Transverse colon (tissue), 4 donors: ENCODE measurements around the gene TRABD2B. TPM values are rescaled to one million over a fixed set of nuclear protein-coding genes. Genes with fewer than 3 reads are reported as not detected.

ENCODE experiments used
- DNase-seq: peaks from one replicate; pipeline ENCODE4 v3.0.0-alpha.2; 2019
- H3K27ac ChIP-seq, 4 donors: fragments of 200-600 bp; sonication (generic); 2 replicates each; pipeline ENCODE4 v1.5.1; 2016 to 2018; ENCODE audit warnings: inconsistent platforms in 4 of 4
- H3K27me3 ChIP-seq: fragments of 200-600 bp; sonication (generic); 2 replicates; pipeline ENCODE4 v1.5.1; 2017; ENCODE audit warnings: inconsistent platforms
- H3K36me3 ChIP-seq, 4 donors: fragments of 200-600 bp; sonication (generic); 2 replicates each; pipeline ENCODE4 v1.5.1; 2017 to 2019; ENCODE audit warnings: inconsistent platforms in 4 of 4
- H3K4me1 ChIP-seq, 4 donors: fragments of 200-600 bp; sonication (generic); 2 replicates each; pipeline ENCODE4 v1.5.1; 2017 to 2020; ENCODE audit warnings: inconsistent platforms in 4 of 4
- H3K4me3 ChIP-seq, 4 donors: fragments of 200-600 bp; sonication (generic); 1 replicate in 1 of 4; 2 replicates in 3 of 4; pipeline versions ENCODE4 v1.5.1 to v1.6.1; 2017 to 2019; ENCODE audit warnings: inconsistent platforms in 4 of 4
- H3K9me3 ChIP-seq, 2 donors: fragments of 200-600 bp; sonication (generic); 2 replicates each; pipeline ENCODE4 v1.5.1; 2017 to 2019; ENCODE audit warnings: inconsistent platforms in 2 of 2
- EP300 ChIP-seq: sonication (generic); formaldehyde crosslinking; IDR thresholded peaks from one replicate; pipeline ENCODE4 v1.6.1; 2017; ENCODE audit warnings: antibody characterized with exemption, low read depth
- POLR2A ChIP-seq: fragments of 450-650 bp; IDR thresholded peaks from one replicate; pipeline ENCODE4 v1.6.1; 2016; ENCODE audit warnings: antibody characterized with exemption, mild to moderate bottlenecking, moderate library complexity
- POLR2AphosphoS5 ChIP-seq, 3 donors: sonication (generic); formaldehyde crosslinking; IDR thresholded peaks; one replicate each; pipeline ENCODE4 v1.6.1; 2016; ENCODE audit warnings: antibody characterized with exemption in 3 of 3
- WGBS, 2 donors: methylation state at CpG; one replicate each; pipeline ENCODE4 v1.1.5; 2018; ENCODE audit warnings: low coverage in 1 of 2; 5-methylcytosine and 5-hydroxymethylcytosine counted together
- in situ Hi-C, 4 donors: fragments of 200-750 bp; cut with MboI; loops; one replicate each; pipeline versions ENCODE4 v1.15.0 to v1.15.1; 2017; ENCODE audit warnings: low sequenced_read_pairs in 3 of 4, low pct_ligation_motif_present in 1 of 4, low pct_unique_long_range_greater_than_20kb in 1 of 4
- intact Hi-C: fragments of 100-400 bp; cut with DNase I; formaldehyde crosslinking; loops from one replicate; pipeline ENCODE4 v1.15.1; 2023; ENCODE audit warnings: low total_unique reads
- total RNA-seq, 4 donors: library from RNA; depleted of rRNA; stranded (reverse); fragments of >200 nt; gene quantifications; one replicate each; pipeline ENCODE4 v1.1.0, GENCODE V29; 2016
- TF ChIP-seq, protein P1 (sequence below), 5 experiments: fragments of 200-600 bp in 3 of 5; fragments of 450-650 bp in 2 of 5; sonication (generic) in 3 of 5; IDR thresholded peaks; 1 replicate in 2 of 5; 2 replicates in 3 of 5; pipeline ENCODE4 v1.5.1; 2016 to 2017; ENCODE audit warnings: antibody characterized with exemption in 5 of 5, inconsistent platforms in 3 of 5, mild to moderate bottlenecking in 2 of 5, moderate library complexity in 1 of 5

The TRABD2B gene
- total RNA-seq, 4 donors from 2014 or later: 0.27 to 0.48 (median 0.37) TPM; not detected in 1

DNA sequence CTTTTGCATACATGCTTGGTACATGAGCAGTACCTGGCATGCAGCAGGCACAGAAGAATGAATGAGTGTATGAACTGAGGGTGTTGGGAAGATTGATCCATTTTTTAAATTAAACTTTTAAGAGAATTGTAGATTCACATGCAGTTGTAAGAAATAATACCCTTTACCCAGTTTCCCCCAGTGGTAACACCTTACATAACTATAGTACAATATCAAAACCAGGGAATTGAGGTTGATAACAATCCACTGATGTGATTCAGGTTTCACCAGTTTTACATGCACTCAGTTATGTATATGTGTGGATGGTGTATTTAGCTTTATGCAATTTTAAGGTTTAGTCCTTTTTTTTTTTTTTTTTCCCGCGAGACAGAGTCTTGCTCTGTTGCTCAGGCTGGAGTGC, 20.5 kb downstream of the TRABD2B start:
- no peak overlapping the region for H3K27ac ChIP-seq
- H3K9me3 ChIP-seq: no peaks in the 10 kb centered on the region
- 100% methylated on average over 2 of the region's 2 CpGs; no CpG with 5 or more reads in 1 of the 2 donors for WGBS, 2 donors
- in situ Hi-C loops: no loop called here
- no peaks in the 10 kb centered on the region for H3K36me3 ChIP-seq
- no peak overlapping the region for H3K4me3 ChIP-seq
- no peak for DNase-seq
- intact Hi-C loops: no loop called here
- TF ChIP-seq POLR2AphosphoS5 (IDR thresholded peaks at IDR 0.05) (no peak), EP300 (no peak), POLR2A (no peak)
- TF ChIP-seq, protein P1, sequence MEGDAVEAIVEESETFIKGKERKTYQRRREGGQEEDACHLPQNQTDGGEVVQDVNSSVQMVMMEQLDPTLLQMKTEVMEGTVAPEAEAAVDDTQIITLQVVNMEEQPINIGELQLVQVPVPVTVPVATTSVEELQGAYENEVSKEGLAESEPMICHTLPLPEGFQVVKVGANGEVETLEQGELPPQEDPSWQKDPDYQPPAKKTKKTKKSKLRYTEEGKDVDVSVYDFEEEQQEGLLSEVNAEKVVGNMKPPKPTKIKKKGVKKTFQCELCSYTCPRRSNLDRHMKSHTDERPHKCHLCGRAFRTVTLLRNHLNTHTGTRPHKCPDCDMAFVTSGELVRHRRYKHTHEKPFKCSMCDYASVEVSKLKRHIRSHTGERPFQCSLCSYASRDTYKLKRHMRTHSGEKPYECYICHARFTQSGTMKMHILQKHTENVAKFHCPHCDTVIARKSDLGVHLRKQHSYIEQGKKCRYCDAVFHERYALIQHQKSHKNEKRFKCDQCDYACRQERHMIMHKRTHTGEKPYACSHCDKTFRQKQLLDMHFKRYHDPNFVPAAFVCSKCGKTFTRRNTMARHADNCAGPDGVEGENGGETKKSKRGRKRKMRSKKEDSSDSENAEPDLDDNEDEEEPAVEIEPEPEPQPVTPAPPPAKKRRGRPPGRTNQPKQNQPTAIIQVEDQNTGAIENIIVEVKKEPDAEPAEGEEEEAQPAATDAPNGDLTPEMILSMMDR (IDR thresholded peaks at IDR 0.05): no peak
- no peaks in the 10 kb centered on the region for H3K27me3 ChIP-seq
- peaks cover 0 to 5% (median 1%) of the 10 kb centered on the region in 4 donors for H3K4me1 ChIP-seq

DNA sequence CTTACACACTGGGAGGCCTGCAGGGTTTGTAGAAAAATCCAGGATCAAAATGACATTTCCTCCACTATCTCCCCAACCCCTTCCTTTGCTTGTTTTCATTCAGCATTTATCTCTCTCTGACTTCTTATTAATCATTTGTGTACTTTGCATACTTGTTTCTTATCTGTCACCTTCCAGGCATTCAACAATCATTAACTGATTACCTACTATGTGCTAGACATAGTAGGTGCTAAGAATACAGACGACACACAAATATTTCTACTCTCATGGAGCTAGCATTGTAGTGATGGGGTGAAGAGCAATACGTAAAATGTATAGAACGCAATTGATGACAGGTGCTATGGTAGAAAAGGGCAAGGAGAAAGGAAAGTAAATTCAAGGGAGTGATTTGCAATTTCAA, 20.9 kb downstream of the TRABD2B start:
- intact Hi-C loops (no loop called here), in situ Hi-C loops (no loop called here)
- 61 to 100% methylated on average over 2 to 3 of the region's 3 CpGs for WGBS, 2 donors
- no peak overlapping the region for H3K27ac ChIP-seq
- no peaks in the 10 kb centered on the region for H3K36me3 ChIP-seq
- H3K27me3 ChIP-seq: no peaks in the 10 kb centered on the region
- DNase-seq: no peak
- H3K4me3 ChIP-seq: no peak overlapping the region
- TF ChIP-seq EP300 (no peak), POLR2AphosphoS5 (IDR thresholded peaks at IDR 0.05) (no peak), POLR2A (no peak)
- TF ChIP-seq, protein P1 (IDR thresholded peaks at IDR 0.05): no peak
- peaks cover 0 to 5% (median 1%) of the 10 kb centered on the region in 4 donors for H3K4me1 ChIP-seq
- H3K9me3 ChIP-seq: no peaks in the 10 kb centered on the region

DNA sequence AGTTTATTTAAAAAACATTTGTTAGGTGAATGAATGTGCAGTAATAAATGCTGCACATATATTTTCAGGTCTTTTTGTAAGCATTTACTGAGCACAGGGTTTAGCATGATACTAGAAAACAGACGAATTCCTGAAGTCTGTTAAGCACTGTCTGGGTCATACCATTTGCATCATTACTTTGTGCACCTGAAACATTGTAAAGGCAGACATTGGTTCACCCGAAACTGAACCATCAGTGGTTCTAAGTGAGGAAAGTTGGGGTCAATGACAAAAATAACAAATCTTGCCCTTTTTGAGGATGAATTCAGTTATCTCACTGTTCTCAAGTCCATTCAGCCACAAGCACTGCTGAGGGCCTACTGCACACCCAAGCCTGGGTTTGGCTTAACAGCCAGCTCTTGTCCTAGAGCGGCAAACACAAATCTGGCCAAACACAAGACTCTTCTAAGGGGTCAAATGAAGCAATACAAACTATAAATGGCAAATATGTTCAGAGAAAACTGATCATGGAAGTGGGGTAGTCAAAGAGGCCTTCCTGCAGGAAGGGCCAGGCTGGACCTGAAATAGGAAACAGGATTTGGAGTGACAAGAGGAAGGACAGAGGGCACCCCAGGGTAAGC, 21.8 kb downstream of the TRABD2B start:
- no peak overlapping the region for H3K27ac ChIP-seq

DNA sequence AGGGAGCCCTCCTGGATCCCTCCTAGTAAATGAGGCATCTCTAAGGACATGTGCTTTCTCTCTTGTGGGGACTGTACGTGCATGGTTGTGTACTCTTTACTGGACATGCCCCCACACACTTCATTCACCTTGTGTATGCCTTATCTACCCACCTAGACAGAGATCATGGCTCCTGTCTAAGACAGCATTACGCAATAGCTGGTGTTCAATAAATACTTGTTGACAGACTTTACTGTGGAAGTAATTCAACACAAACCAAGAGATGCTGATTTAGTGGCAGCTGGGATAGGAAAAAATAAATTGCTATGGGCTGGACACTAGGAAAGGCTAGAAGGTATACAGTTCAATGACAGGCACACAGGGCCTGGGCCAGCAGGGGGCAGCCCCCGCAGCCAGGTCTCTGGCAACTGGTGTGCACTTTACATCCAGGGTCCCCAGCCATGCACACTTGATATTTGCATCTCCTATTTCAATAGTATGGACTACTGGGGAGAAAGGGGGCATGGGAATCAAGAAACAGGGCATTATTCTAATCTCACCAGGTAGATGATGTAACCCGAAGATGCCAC, 24.2 kb downstream of the TRABD2B start:
- WGBS, 2 donors: 75 to 83% methylated on average over 1 to 4 of the region's 4 CpGs
- no peak for TF ChIP-seq POLR2AphosphoS5 (IDR thresholded peaks at IDR 0.05)
- no peak for TF ChIP-seq POLR2A
- TF ChIP-seq EP300: no peak

More for the DNA sequence above, 21.8 kb downstream of the TRABD2B start:
- 50 to 75% methylated on average over 1 to 3 of the region's 3 CpGs for WGBS, 2 donors
- TF ChIP-seq, protein P1 (IDR thresholded peaks at IDR 0.05): no peak
- no peak for TF ChIP-seq POLR2AphosphoS5 (IDR thresholded peaks at IDR 0.05)
- no peak for TF ChIP-seq EP300
- TF ChIP-seq POLR2A: no peak
- in situ Hi-C loops: no loop called here
- Histone ChIP-seq H3K4me1 (peaks cover 0 to 5% (median 1%) of the 10 kb centered on the region in 4 donors), H3K4me3 (no peak overlapping the region), H3K36me3 (no peaks in the 10 kb centered on the region), H3K9me3 (no peaks in the 10 kb centered on the region), H3K27me3 (no peaks in the 10 kb centered on the region)
- intact Hi-C loops: no loop called here
- DNase-seq: no peak

More for the DNA sequence above, 24.2 kb downstream of the TRABD2B start:
- Histone ChIP-seq H3K4me1 (no peaks in the 10 kb centered on the region), H3K9me3 (no peaks in the 10 kb centered on the region), H3K27me3 (no peaks in the 10 kb centered on the region), H3K36me3 (no peaks in the 10 kb centered on the region), H3K27ac (no peak overlapping the region), H3K4me3 (no peak overlapping the region)
- in situ Hi-C loops: no loop called here
- intact Hi-C loops: loop anchor here (1.0 kb wide), 1 partner anchor 18 kb away; no protein-coding TSS in a partner anchor
- DNase-seq: no peak
